Inflammatory macrophage treated with lipopolysaccharide for 1 hour (primary cell): ENCODE data around the gene CROCC.
A peak's percentile ranks its signal among the peaks of the same experiment; 100 is the strongest.
"Not testable (repeated sequence)": the region's sequence is repeated elsewhere in the genome, so short reads cannot be mapped to it uniquely, and the experiment has no call there.

Experiments
- DNase-seq, 2 donors: peaks; one replicate each; pipeline ENCODE4 v3.0.0-alpha.2; 2020 to 2022

Gene CROCC

GRCh38 chr1:16921391-16922185 lies at the start of gene CROCC:
Gene CROCC (plus strand): TSS chr1:16921931. CDS start chr1:16922019, 88 bp downstream.
- DNase-seq: no peak

GRCh38 chr1:16872152-16873075 lies 49.3 kb upstream of the CROCC start:
- not testable (repeated sequence) for DNase-seq

- not testable (repeated sequence) for DNase-seq
These were observed 48.5 kb upstream of the CROCC start for GRCh38 chr1:16873076-16873879.

- DNase-seq: not testable (repeated sequence)
These were observed 46.6 kb upstream of the CROCC start for GRCh38 chr1:16874968-16875765.

- not testable (repeated sequence) for DNase-seq
These were observed 40.0 kb upstream of the CROCC start for GRCh38 chr1:16881742-16882141.

GRCh38 chr1:16882986-16883385 lies 38.7 kb upstream of the CROCC start:
- no peak for DNase-seq

GRCh38 chr1:16884487-16884886 lies 37.2 kb upstream of the CROCC start:
- DNase-seq: not testable (repeated sequence)

- no peak for DNase-seq
These were observed 34.7 kb upstream of the CROCC start for GRCh38 chr1:16886860-16887605.

GRCh38 chr1:16888860-16889816 lies 32.6 kb upstream of the CROCC start:
- peak; percentile 76 to 77 for DNase-seq

GRCh38 chr1:16890539-16891021 lies 31.2 kb upstream of the CROCC start:
- DNase-seq: not testable (repeated sequence)

GRCh38 chr1:16891057-16891456 lies 30.7 kb upstream of the CROCC start:
- DNase-seq: not testable (repeated sequence)

GRCh38 chr1:16892978-16893525 lies 28.7 kb upstream of the CROCC start:
- DNase-seq: not testable (repeated sequence)

GRCh38 chr1:16893796-16894195 lies 27.9 kb upstream of the CROCC start:
- DNase-seq: not testable (repeated sequence)

- DNase-seq: not testable (repeated sequence)
These were observed 27.4 kb upstream of the CROCC start for GRCh38 chr1:16894338-16894737.

GRCh38 chr1:16895233-16895597 lies 26.5 kb upstream of the CROCC start:
- not testable (repeated sequence) for DNase-seq

- peak; percentile 96 to 99 for DNase-seq
These were observed 26.0 kb upstream of the CROCC start, which contains the start of gene RNU1-2 for GRCh38 chr1:16895598-16896315. Gene RNU1-2 (plus strand): TSS chr1:16895980.

- peak; percentile 84 to 86 for DNase-seq
These were observed 25.2 kb upstream of the CROCC start for GRCh38 chr1:16896316-16897055.

- DNase-seq: not testable (repeated sequence)
These were observed 24.1 kb upstream of the CROCC start for GRCh38 chr1:16897653-16898052.
